ENCODE data around the gene PSME3IP1. TPM values are rescaled to one million over a fixed set of nuclear protein-coding genes. Genes with fewer than 3 reads are reported as not detected.
A peak's percentile ranks its signal among the peaks of the same experiment; 100 is the strongest.

Gene PSME3IP1
- total and polyA plus RNA-seq, 12 donors = 49.6 to 66.8 (median 61.4) TPM

GRCh38 chr16:57196286-57196685, 10.4 kb upstream of the PSME3IP1 start:
- no peak overlapping the region for H3K4me3 ChIP-seq
- H3K27me3 ChIP-seq = no peaks in the 10 kb centered on the region
- TF ChIP-seq CTCF (IDR thresholded peaks at IDR 0.05) = no peak
- intact Hi-C loops (cut with DNase I) = loop anchor here in 1 of 10 donors (5.0 kb wide), 1 partner anchor 41 kb away; no protein-coding TSS in a partner anchor
- DNase-seq (no peak), ATAC-seq (no peak)
- 61 to 62% methylated on average over 4 of the region's 4 CpGs for WGBS, 2 donors
- no peaks in the 10 kb centered on the region for H3K9me3 ChIP-seq
- no peak overlapping the region for H3K27ac ChIP-seq
- H3K36me3 ChIP-seq = no peaks in the 10 kb centered on the region
- peaks cover 0 to 61% (median 35%) of the 10 kb centered on the region in 9 donors for H3K4me1 ChIP-seq

DNA sequence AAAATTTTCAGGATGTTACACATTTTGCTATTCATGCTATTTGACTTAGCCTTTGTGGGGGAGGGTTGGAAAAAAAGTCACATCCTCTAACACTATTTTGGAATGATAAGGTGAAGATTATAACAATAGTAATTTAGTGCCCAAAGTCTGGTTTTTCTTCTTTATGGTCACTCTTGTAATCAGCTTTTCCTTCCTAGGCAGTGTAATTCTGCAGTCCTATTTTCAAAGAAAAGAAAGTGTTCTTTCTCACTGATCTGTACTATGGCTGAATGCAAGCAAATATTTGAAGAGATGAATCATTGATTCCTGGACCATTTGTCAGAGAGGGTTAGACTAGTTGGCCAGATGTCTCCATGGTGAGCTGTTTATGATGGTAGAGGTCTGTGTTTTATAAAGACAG, 8.7 kb upstream of the PSME3IP1 start:
- Histone ChIP-seq H3K36me3 (peaks cover 0 to 10% (median 0%) of the 10 kb centered on the region in 9 donors), H3K27ac (peak overlapping the region in 2 of 10 donors; percentile 19 to 35), H3K4me1 (peaks cover 0 to 66% (median 45%) of the 10 kb centered on the region in 9 donors), H3K4me3 (no peak overlapping the region), H3K9me3 (no peaks in the 10 kb centered on the region), H3K27me3 (no peaks in the 10 kb centered on the region)
- ATAC-seq = peak in 4 of 8 donors; percentile 44 to 74 (median 53)
- intact Hi-C loops (cut with DNase I) = no loop called here
- DNase-seq = no peak
- TF ChIP-seq CTCF (IDR thresholded peaks at IDR 0.05) = no peak

- no peak for TF ChIP-seq CTCF (IDR thresholded peaks at IDR 0.05)
- ATAC-seq (no peak), DNase-seq (no peak)
- intact Hi-C loops (cut with DNase I) = no loop called here
- H3K36me3 ChIP-seq = peaks cover 0 to 11% (median 0%) of the 10 kb centered on the region in 9 donors
- no peaks in the 10 kb centered on the region for H3K9me3 ChIP-seq
- no peaks in the 10 kb centered on the region for H3K27me3 ChIP-seq
- no peak overlapping the region for H3K27ac ChIP-seq
- H3K4me3 ChIP-seq = no peak overlapping the region
- 83 to 85% methylated on average over 7 of the region's 7 CpGs for WGBS, 2 donors
- H3K4me1 ChIP-seq = peaks cover 0 to 72% (median 47%) of the 10 kb centered on the region in 9 donors
Observed at GRCh38 chr16:57192720-57193486, 7.1 kb upstream of the PSME3IP1 start.

- Histone ChIP-seq H3K27ac (no peak overlapping the region), H3K36me3 (peaks cover 0 to 11% (median 0%) of the 10 kb centered on the region in 9 donors), H3K27me3 (no peaks in the 10 kb centered on the region), H3K9me3 (no peaks in the 10 kb centered on the region), H3K4me1 (peaks cover 0 to 80% (median 54%) of the 10 kb centered on the region in 9 donors), H3K4me3 (no peak overlapping the region)
- ATAC-seq = no peak
- WGBS, 2 donors = 92 to 94% methylated on average over 3 of the region's 3 CpGs
- no peak for TF ChIP-seq CTCF (IDR thresholded peaks at IDR 0.05)
- intact Hi-C loops (cut with DNase I) = no loop called here
- DNase-seq = no peak
Observed at GRCh38 chr16:57192146-57192545, 6.3 kb upstream of the PSME3IP1 start.
